HPDE6-E6E7 (cell line): Measurements from ENCODE around the gene RFPL4A.
"Not testable (repeated sequence)": the region's sequence is repeated elsewhere in the genome, so short reads cannot be mapped to it uniquely, and the experiment has no call there.

Experiments
- DNase-seq: peaks from one replicate; pipeline ENCODE4 v3.0.0; 2011; ENCODE audit warnings: missing footprints; ENCODE audit errors: extremely low spot score

Gene RFPL4A

GRCh38 chr19:55758797-55759196 is at the start of gene RFPL4A:
RFPL4A (plus strand) TSS chr19:55759097; CDS start chr19:55761801, 2,704 bp downstream.
- DNase-seq: not testable (repeated sequence)

- DNase-seq: no peak
Measured at GRCh38 chr19:55711719-55712118, 47.2 kb upstream of the RFPL4A start.

GRCh38 chr19:55712804-55713631 is 45.9 kb upstream of the RFPL4A start:
- DNase-seq: no peak

- DNase-seq: no peak
Measured at GRCh38 chr19:55716531-55716930, 42.4 kb upstream of the RFPL4A start.

- DNase-seq: no peak
Measured at GRCh38 chr19:55717251-55717650, 41.6 kb upstream of the RFPL4A start.

DNA sequence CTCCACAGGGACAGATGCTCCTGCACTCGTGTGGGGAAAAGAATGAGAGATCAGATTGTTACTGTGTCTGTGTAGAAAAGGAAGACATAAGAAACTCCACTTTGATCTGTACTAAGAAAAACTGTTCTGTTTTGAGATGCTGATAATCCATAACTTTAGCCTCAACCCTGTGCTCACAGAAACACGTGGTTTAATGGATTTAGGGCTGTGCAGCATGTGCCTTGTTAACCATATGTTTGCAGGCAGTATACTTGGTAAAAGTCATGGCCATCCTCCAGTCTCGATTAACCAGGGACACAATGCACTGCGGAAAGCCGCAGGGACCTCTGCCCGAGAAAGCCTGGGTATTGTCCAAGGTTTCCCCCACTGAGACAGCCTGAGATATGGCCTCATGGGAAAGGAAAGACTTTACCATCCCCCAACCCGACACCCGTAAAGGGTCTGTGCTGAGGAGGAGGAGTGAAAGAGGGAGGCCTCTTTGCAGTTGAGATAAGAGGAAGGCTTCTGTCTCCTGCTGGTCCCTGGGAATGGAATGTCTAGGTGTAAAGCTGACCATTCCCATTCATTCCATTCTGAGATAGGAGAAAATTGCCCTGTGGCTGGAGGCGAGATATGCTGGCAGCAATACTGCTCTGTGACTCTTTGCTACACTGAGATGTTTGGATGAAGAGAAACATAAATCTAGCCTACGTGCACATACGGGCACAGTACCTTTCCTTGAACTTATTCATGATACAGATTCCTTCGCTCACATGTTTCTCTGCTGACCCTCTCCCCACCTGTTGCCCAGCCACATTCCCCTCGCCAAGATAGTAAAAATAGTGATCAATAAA is 40.8 kb upstream of the RFPL4A start:
- not testable (repeated sequence) for DNase-seq

- DNase-seq: no peak
Measured at GRCh38 chr19:55720214-55720746, 38.6 kb upstream of the RFPL4A start.

DNA sequence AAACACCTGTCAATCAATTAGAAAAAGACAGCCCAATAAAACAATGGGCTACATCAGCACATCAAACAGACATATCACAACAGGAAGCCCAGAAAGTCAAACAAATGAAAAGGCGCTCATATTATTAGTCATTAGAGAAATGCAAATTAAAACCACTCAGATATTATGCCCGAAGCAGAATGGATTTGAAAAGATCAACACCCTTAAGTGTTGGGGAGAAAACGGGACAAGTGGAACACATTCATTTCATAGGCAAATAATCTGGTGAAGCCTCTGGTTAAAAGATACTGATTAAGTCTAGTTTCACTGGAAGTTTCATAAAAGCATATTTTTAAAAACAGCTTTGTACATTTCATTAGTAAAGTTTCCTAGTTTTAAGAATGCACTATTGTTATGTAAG is 38.1 kb upstream of the RFPL4A start:
- DNase-seq: no peak

- no peak for DNase-seq
Measured at GRCh38 chr19:55723491-55723890, 35.4 kb upstream of the RFPL4A start.

- DNase-seq: not testable (repeated sequence)
Measured at GRCh38 chr19:55730378-55730777, 28.5 kb upstream of the RFPL4A start.

DNA sequence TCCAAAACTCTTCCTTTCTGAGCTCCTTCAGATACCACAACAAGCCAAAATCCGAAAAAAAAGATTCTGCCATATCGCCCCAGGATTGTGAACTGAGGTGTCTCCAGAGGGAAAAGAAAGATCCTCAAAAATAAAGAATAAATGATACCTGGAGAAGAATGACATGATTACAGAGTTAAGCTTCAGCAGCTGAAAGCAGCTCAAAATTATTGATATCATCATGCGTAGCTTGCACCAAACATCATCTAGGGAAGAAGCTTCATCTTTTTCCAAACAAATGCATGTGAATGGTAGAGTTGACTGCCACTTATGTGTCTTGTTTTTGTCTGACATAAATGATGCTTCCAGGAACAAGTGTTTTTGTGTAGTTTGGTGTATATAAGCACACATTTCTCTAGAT is 20.6 kb upstream of the RFPL4A start, which contains the start of gene NLRP9:
Gene NLRP9 (minus strand): TSS at position 101 of the 400 bp plus-strand sequence. CDS start 28 bp downstream, at position 73.
- no peak for DNase-seq

GRCh38 chr19:55750715-55751114 is 8.2 kb upstream of the RFPL4A start:
- DNase-seq: no peak

- DNase-seq: no peak
Measured at GRCh38 chr19:55753401-55753800, 5.5 kb upstream of the RFPL4A start.

DNA sequence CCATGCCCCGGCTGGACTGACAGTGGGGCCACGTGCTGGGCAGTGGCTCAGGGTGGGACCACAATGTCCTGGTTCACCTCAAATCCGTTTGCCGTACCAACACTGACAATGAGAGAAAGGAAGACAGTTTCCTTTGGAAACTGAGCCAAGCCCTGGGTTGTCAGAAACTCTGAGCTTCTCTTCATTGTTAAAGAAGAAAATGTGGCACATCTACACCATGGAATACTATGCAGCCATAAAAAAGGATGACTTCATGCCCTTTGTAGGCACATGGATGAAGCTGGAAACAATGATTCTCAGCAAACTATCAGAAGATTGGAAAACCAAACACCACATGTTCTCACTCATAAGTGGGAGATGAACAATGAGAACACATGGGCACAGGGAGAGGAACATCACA is 2.1 kb upstream of the RFPL4A start:
- not testable (repeated sequence) for DNase-seq

GRCh38 chr19:55766466-55766865 is 7.6 kb downstream of the RFPL4A start:
- DNase-seq: no peak

- DNase-seq: not testable (repeated sequence)
Measured at GRCh38 chr19:55768818-55769217, 9.9 kb downstream of the RFPL4A start, which contains the start of gene RFPL4AL1. RFPL4AL1 (plus strand) TSS chr19:55769118; CDS start chr19:55771805, 2,687 bp downstream.

DNA sequence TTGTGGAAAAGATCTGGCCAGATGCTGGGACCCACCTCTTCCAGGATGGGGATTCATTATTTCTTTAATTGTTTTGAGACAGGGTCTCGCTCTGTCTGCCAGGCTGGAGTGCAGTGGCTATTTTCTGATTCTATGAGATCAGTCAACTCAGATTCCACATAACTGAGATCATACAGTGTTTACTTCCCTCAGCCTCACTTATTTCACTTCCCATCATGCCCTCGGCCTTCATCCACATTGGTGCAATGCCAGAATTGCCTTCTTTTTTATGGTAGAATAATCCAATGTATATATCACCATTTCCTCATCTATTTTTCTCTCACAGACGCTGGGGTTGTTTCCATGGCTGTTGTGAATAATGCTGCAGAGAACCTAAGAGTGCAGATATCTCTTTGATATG is 10.7 kb downstream of the RFPL4A start:
- not testable (repeated sequence) for DNase-seq

GRCh38 chr19:55777528-55777927 is 18.6 kb downstream of the RFPL4A start:
- no peak for DNase-seq

- DNase-seq: no peak
Measured at GRCh38 chr19:55778331-55778730, 19.4 kb downstream of the RFPL4A start.

DNA sequence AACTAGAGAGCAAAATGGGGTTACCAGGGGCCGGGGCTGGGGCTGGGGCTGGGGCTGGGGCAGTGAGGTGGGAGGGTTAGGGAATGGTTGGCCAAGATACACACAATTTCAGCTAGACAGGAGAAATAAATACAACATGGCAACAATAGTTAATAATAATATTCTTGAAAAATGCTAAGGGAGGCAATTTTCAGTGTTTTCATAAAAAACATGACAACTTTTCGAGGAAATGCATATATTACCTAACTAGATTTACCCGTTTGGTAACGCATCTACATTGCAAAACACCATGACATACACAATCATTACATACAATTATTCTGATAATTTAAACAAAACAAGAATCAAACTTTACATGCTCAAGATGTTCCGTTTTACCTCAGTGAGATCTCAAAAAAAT is 22.2 kb downstream of the RFPL4A start:
- no peak for DNase-seq

DNA sequence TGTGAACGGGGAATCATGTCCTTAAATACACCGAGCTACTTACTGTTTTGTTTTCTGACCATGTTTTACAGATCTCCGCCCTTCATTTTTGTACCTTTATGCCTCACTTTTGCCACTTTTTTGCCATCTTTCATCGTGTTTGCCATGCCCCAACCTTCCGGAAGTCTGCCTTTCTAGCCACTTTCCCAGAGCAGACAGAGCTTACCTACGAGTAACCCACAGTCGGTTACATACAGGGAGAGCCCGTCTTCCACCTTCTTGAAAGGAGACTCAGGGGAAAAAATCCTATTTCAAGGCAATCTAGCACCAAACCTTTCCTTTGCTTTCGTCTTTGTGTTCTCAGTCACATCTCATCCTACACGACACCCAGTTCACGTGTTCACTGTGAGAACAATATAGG is 36.1 kb downstream of the RFPL4A start:
- DNase-seq: no peak

DNA sequence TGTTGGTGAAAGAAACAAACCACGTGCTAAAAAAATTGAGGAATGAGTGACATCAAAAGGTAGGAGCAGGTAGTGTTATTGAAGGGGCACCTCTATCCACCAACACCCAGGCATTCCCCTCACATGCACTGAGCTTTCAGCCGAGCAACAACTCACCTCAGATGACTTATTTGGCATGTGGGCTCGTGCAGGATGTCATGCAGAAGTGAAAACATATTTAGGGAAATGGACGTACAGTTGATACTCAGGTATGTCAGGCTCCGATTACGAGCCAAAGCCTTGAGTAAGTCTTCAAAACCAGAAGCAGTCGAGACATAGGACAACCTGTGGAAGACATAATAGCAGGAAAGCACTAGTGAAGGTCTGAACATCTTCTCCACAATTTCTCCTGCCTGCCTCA is 42.5 kb downstream of the RFPL4A start:
- DNase-seq: no peak
